Liver (tissue), 9 donors: Measurements from ENCODE around the gene KCNS3. TPM values are rescaled to one million over a fixed set of nuclear protein-coding genes. Genes with fewer than 3 reads are reported as not detected.

Experiments used
- DNase-seq: peaks from one replicate; pipeline ENCODE4 v3.0.0-alpha.2; 2017; ENCODE audit warnings: low spot score
- H3K27ac ChIP-seq, 2 donors: one replicate each; pipeline ENCODE4 v1.7.0; 2013; ENCODE audit warnings: inconsistent platforms in 2 of 2, low read length in 2 of 2, control low read depth in 1 of 2, low read depth in 1 of 2, mild to moderate bottlenecking in 1 of 2
- H3K27me3 ChIP-seq, 4 donors: one replicate each; pipeline versions ENCODE4 v1.6.1 to v1.7.0; 2013; ENCODE audit warnings: low read length in 3 of 4, inconsistent platforms in 1 of 4, mild to moderate bottlenecking in 1 of 4, moderate library complexity in 1 of 4; ENCODE audit not compliant: control insufficient read depth in 4 of 4, insufficient read depth in 4 of 4
- H3K36me3 ChIP-seq, 4 donors: one replicate each; pipeline versions ENCODE4 v1.6.1 to v1.7.0; 2013; ENCODE audit warnings: low read length in 3 of 4, mild to moderate bottlenecking in 3 of 4, low read depth in 1 of 4, moderate library complexity in 1 of 4; ENCODE audit not compliant: control insufficient read depth in 4 of 4, insufficient read depth in 3 of 4
- H3K4me1 ChIP-seq, 4 donors: one replicate each; pipeline versions ENCODE4 v1.6.1 to v1.7.0; 2013; ENCODE audit warnings: low read length in 3 of 4, mild to moderate bottlenecking in 3 of 4, moderate library complexity in 1 of 4; ENCODE audit not compliant: control insufficient read depth in 4 of 4, insufficient read depth in 4 of 4
- H3K4me3 ChIP-seq, 3 donors: one replicate each; pipeline versions ENCODE4 v1.6.1 to v1.7.0; 2013; ENCODE audit warnings: low read length in 3 of 3, control low read depth in 1 of 3, low read depth in 1 of 3, mild to moderate bottlenecking in 1 of 3
- H3K9ac ChIP-seq, 2 donors: one replicate each; pipeline ENCODE4 v1.7.0; 2013; ENCODE audit warnings: low read length in 2 of 2, mild to moderate bottlenecking in 2 of 2, moderate library complexity in 2 of 2, control low read depth in 1 of 2, low read depth in 1 of 2
- H3K9me3 ChIP-seq, 4 donors: one replicate each; pipeline versions ENCODE4 v1.6.1 to v1.7.0; 2013; ENCODE audit warnings: low read length in 3 of 4; ENCODE audit not compliant: control insufficient read depth in 4 of 4
- ATF3 ChIP-seq: IDR thresholded peaks from 2 replicates; pipeline ENCODE4 v1.6.1; 2016; ENCODE audit warnings: antibody characterized with exemption
- CTCF ChIP-seq: fragments of 150-350 bp; IDR thresholded peaks from 2 replicates; pipeline ENCODE4 v1.5.1; 2017; ENCODE audit warnings: improper control_type of control experiment, low read depth, low read length; ENCODE audit not compliant: missing input control
- EGR1 ChIP-seq, 2 donors: IDR thresholded peaks; 2 replicates each; pipeline ENCODE4 v1.6.1; 2016 to 2018; ENCODE audit warnings: antibody characterized with exemption in 2 of 2, low read depth in 2 of 2
- FOXA1 ChIP-seq: IDR thresholded peaks from 2 replicates; pipeline ENCODE4 v1.6.1; 2016; ENCODE audit warnings: antibody characterized with exemption
- FOXA2 ChIP-seq: IDR thresholded peaks from 2 replicates; pipeline ENCODE4 v1.6.1; 2016; ENCODE audit warnings: antibody characterized with exemption
- GABPA ChIP-seq, 2 donors: IDR thresholded peaks in 1 of 2; conservative IDR thresholded peaks in 1 of 2; 2 replicates each; pipeline ENCODE4 v1.6.1; 2016; ENCODE audit warnings: antibody characterized with exemption in 2 of 2, mild to moderate bottlenecking in 1 of 2, moderate library complexity in 1 of 2
- HNF4A ChIP-seq, 2 donors: conservative IDR thresholded peaks; 2 replicates each; pipeline ENCODE4 v1.6.1; 2016; ENCODE audit warnings: antibody characterized with exemption in 2 of 2, mild to moderate bottlenecking in 2 of 2
- HNF4G ChIP-seq: IDR thresholded peaks from 2 replicates; pipeline ENCODE4 v1.6.1; 2016; ENCODE audit warnings: antibody characterized with exemption
- JUND ChIP-seq, 2 donors: IDR thresholded peaks; 2 replicates each; pipeline ENCODE4 v1.6.1; 2016; ENCODE audit warnings: antibody characterized with exemption in 2 of 2
- MAX ChIP-seq: IDR thresholded peaks from 2 replicates; pipeline ENCODE4 v1.6.1; 2016; ENCODE audit warnings: antibody characterized with exemption
- NR2F2 ChIP-seq: IDR thresholded peaks from 2 replicates; pipeline ENCODE4 v1.6.1; 2016; ENCODE audit warnings: antibody characterized with exemption
- REST ChIP-seq: IDR thresholded peaks from 2 replicates; pipeline ENCODE4 v1.6.1; 2016; ENCODE audit warnings: antibody characterized with exemption, mild to moderate bottlenecking
- RXRA ChIP-seq, 2 donors: IDR thresholded peaks; 2 replicates each; pipeline ENCODE4 v1.6.1; 2017 to 2018; ENCODE audit warnings: antibody characterized with exemption in 2 of 2, mild to moderate bottlenecking in 1 of 2
- SP1 ChIP-seq: IDR thresholded peaks from 2 replicates; pipeline ENCODE4 v1.6.1; 2018; ENCODE audit warnings: antibody characterized with exemption, mild to moderate bottlenecking
- TAF1 ChIP-seq: conservative IDR thresholded peaks from 2 replicates; pipeline ENCODE4 v1.6.1; 2016; ENCODE audit warnings: antibody characterized with exemption, mild to moderate bottlenecking
- YY1 ChIP-seq: IDR thresholded peaks from 2 replicates; pipeline ENCODE4 v1.6.1; 2016; ENCODE audit warnings: antibody characterized with exemption, mild to moderate bottlenecking
- WGBS: extraction: QIAGEN DNeasy Blood & Tissue Kit; methylation state at CpG from one replicate; pipeline ENCODE4 v1.1.7; 2013; 5-methylcytosine and 5-hydroxymethylcytosine counted together
- polyA plus RNA-seq, 2 donors: library from polyadenylated mRNA; stranded (reverse) in 1 of 2; unstranded in 1 of 2; fragments of 200-250 nt in 1 of 2; fragments of >200 nt in 1 of 2; fragmentation: Nextera tagmentation in 1 of 2; extraction: Ambion mirVana in 1 of 2; gene quantifications; one replicate each; pipeline versions ENCODE4 v1.2.1 to v1.2.3, GENCODE V29; 2013 to 2015
- total RNA-seq, 2 donors: library from RNA; depleted of rRNA; stranded (reverse); fragments of >200 nt; gene quantifications; one replicate each; pipeline ENCODE4 v1.2.3, GENCODE V29; 2014
- donor health status: healthy.
- donor health status: healthy.
- donor health status: healthy.
- donor health status: healthy.
- donor health status: healthy.

KCNS3 gene
- total and polyA plus RNA-seq, 4 donors: 0.56 to 2.8 (median 1.7) TPM

GRCh38 chr2:17959833-17960232 lies 81.4 kb downstream of the KCNS3 start:
- 87% methylated on average over 5 of the region's 5 CpGs for WGBS
- Histone ChIP-seq H3K36me3 (no peaks in the 10 kb centered on the region), H3K27me3 (peaks cover 0 to 3% (median 0%) of the 10 kb centered on the region in 4 donors), H3K9me3 (no peaks in the 10 kb centered on the region), H3K4me1 (no peaks in the 10 kb centered on the region), H3K9ac (no peak overlapping the region), H3K27ac (no peak overlapping the region), H3K4me3 (no peak overlapping the region)
- TF ChIP-seq ATF3 (no peak), FOXA2 (no peak), NR2F2 (no peak), JUND (IDR thresholded peaks at IDR 0.05) (no peak), HNF4G (no peak), GABPA (IDR thresholded peaks at IDR 0.05 in 1 of 2, conservative IDR thresholded peaks at IDR 0.05 in 1 of 2) (no peak), MAX (no peak), SP1 (no peak), TAF1 (no peak), HNF4A (conservative IDR thresholded peaks at IDR 0.05) (no peak), FOXA1 (no peak), RXRA (IDR thresholded peaks at IDR 0.05) (no peak), EGR1 (IDR thresholded peaks at IDR 0.05; ENCODE audit: low read depth in 2 of 2) (no peak), REST (no peak)
- DNase-seq: no peak

- Histone ChIP-seq H3K27me3 (peaks cover 0 to 3% (median 0%) of the 10 kb centered on the region in 4 donors), H3K9ac (no peak overlapping the region), H3K4me1 (no peaks in the 10 kb centered on the region), H3K9me3 (no peaks in the 10 kb centered on the region), H3K4me3 (no peak overlapping the region), H3K27ac (no peak overlapping the region), H3K36me3 (no peaks in the 10 kb centered on the region)
- 82% methylated on average over 6 of the region's 6 CpGs for WGBS
- no peak for DNase-seq
- no peak for TF ChIP-seq GABPA (IDR thresholded peaks at IDR 0.05 in 1 of 2, conservative IDR thresholded peaks at IDR 0.05 in 1 of 2)
Measured at GRCh38 chr2:17960925-17961324, 82.5 kb downstream of the KCNS3 start.

- Histone ChIP-seq H3K4me3 (no peak overlapping the region), H3K27me3 (peaks cover 0 to 3% (median 0%) of the 10 kb centered on the region in 4 donors), H3K9ac (no peak overlapping the region), H3K9me3 (no peaks in the 10 kb centered on the region), H3K27ac (no peak overlapping the region), H3K4me1 (no peaks in the 10 kb centered on the region), H3K36me3 (no peaks in the 10 kb centered on the region)
- no peak for DNase-seq
- TF ChIP-seq HNF4A (conservative IDR thresholded peaks at IDR 0.05): no peak
- TF ChIP-seq HNF4G: no peak
- no peak for TF ChIP-seq YY1
- TF ChIP-seq EGR1 (IDR thresholded peaks at IDR 0.05; ENCODE audit: low read depth in 2 of 2): no peak
- no peak for TF ChIP-seq CTCF
- 84% methylated on average over 2 of the region's 2 CpGs for WGBS
Measured at GRCh38 chr2:17961789-17962188, 83.3 kb downstream of the KCNS3 start.
